Mammary epithelial cell (primary cell): ENCODE results near the gene FOXP4.

ENCODE experiments used
- CTCF ChIP-seq, 2 donors: IDR thresholded peaks in 1 of 2; conservative IDR thresholded peaks in 1 of 2; 2 replicates each; pipeline ENCODE4 v1.5.1; 2011 to 2012; ENCODE audit warnings: inconsistent platforms in 2 of 2, low read length in 2 of 2, mild to moderate bottlenecking in 2 of 2, control low read depth in 1 of 2, low read depth in 1 of 2; ENCODE audit not compliant: insufficient read depth in 1 of 2; ENCODE audit errors: extremely low read depth in 1 of 2
- EZH2 ChIP-seq: IDR thresholded peaks from 2 replicates; pipeline ENCODE4 v1.6.1; 2012; ENCODE audit warnings: low read length, inconsistent platforms, borderline replicate concordance

- TF ChIP-seq EZH2, result no peak
- no peak for TF ChIP-seq CTCF (conservative IDR thresholded peaks at IDR 0.05 in 1 of 2, IDR thresholded peaks at IDR 0.05 in 1 of 2; ENCODE audit: extremely low read depth in 1 of 2, insufficient read depth in 1 of 2, low read depth in 1 of 2, low read length in 2 of 2)
These were observed 49.0 kb downstream of the FOXP4 start for GRCh38 chr6:41595166-41595565.
